B cell (primary cell): ENCODE results near the gene GATAD1. TPM values are rescaled to one million over a fixed set of nuclear protein-coding genes. Genes with fewer than 3 reads are reported as not detected.

Experiments used
- ATAC-seq: fragments of 200-7000 bp; cut with Tn5 transposase; one replicate; pipeline ENCODE4 v1.10.0; 2021; ENCODE audit warnings: low read depth, mild to moderate bottlenecking, moderate number of reproducible peaks, moderate library complexity
- CTCF ChIA-PET: fragments of 350-600 bp; sonication (Branson Sonifier 250); formaldehyde crosslinking; loops from one replicate; lab custom pipeline; 2021; ENCODE audit warnings: antibody characterized with exemption, inconsistent platforms; lab: Charles Lee
- POLR2A ChIA-PET: fragments of 350-600 bp; sonication (Branson Sonifier 250); formaldehyde crosslinking; loops from one replicate; lab custom pipeline; 2021; ENCODE audit warnings: antibody characterized with exemption; lab: Charles Lee
- DNase-seq: peaks from one replicate; pipeline ENCODE4 v3.0.0; 2013
- H2AFZ ChIP-seq: 2 replicates; pipeline ENCODE4 v1.6.1; 2012; ENCODE audit warnings: mild to moderate bottlenecking, low read depth, low read length; ENCODE audit not compliant: insufficient read depth, poor library complexity, severe bottlenecking
- H3K27ac ChIP-seq, 2 donors: 1 replicate in 1 of 2; 2 replicates in 1 of 2; pipeline ENCODE4 v1.5.1; 2012 to 2013; ENCODE audit warnings: low read length in 2 of 2, mild to moderate bottlenecking in 2 of 2, moderate library complexity in 1 of 2
- H3K27me3 ChIP-seq, 4 experiments: fragments of 200-600 bp in 1 of 4; sonication (generic) in 1 of 4; replicated peaks in 1 of 4; 1 replicate in 2 of 4; 2 replicates in 2 of 4; pipeline versions ENCODE4 v1.6.1 to v1.7.0; 2013 to 2016; ENCODE audit warnings: low read length in 3 of 4, mild to moderate bottlenecking in 2 of 4, mixed read lengths in 1 of 4, moderate library complexity in 1 of 4; ENCODE audit not compliant: insufficient read depth in 4 of 4, control insufficient read depth in 3 of 4; ENCODE audit errors: control extremely low read depth in 1 of 4
- H3K36me3 ChIP-seq, 2 experiments: replicated peaks in 1 of 2; 1 replicate in 1 of 2; 2 replicates in 1 of 2; pipeline versions ENCODE4 v1.6.1 to v1.7.1; 2013; ENCODE audit warnings: low read length in 1 of 2; ENCODE audit not compliant: insufficient read depth in 2 of 2, control insufficient read depth in 1 of 2; ENCODE audit errors: control extremely low read depth in 1 of 2, extremely low read depth in 1 of 2
- H3K4me1 ChIP-seq, 2 donors: fragments of 200-600 bp in 1 of 2; sonication (generic) in 1 of 2; 1 replicate in 1 of 2; 2 replicates in 1 of 2; pipeline versions ENCODE4 v1.5.1 to v1.6.1; 2013 to 2017; ENCODE audit warnings: low read length in 2 of 2; ENCODE audit not compliant: control insufficient read depth in 2 of 2, insufficient read depth in 2 of 2
- H3K4me2 ChIP-seq: replicated peaks from 2 replicates; pipeline ENCODE3; 2012; ENCODE audit warnings: mild to moderate bottlenecking, low read depth, low read length; ENCODE audit not compliant: poor library complexity, severe bottlenecking
- H3K4me3 ChIP-seq, 5 experiments: fragments of 200-600 bp in 1 of 5; sonication (generic) in 1 of 5; 1 replicate in 3 of 5; 2 replicates in 2 of 5; pipeline versions ENCODE4 v1.5.1 to v1.7.0; 2011 to 2016; ENCODE audit warnings: low read length in 4 of 5, mild to moderate bottlenecking in 4 of 5, low read depth in 2 of 5, control low read depth in 1 of 5, moderate library complexity in 1 of 5; ENCODE audit not compliant: insufficient read depth in 1 of 5; ENCODE audit errors: control extremely low read depth in 1 of 5, extremely low read depth in 1 of 5
- H3K79me2 ChIP-seq: fragments of 200-600 bp; sonication (generic); one replicate; pipeline ENCODE4 v1.6.0; 2016; ENCODE audit warnings: low read length; ENCODE audit not compliant: control insufficient read depth, insufficient read depth
- H3K9ac ChIP-seq: fragments of 200-600 bp; sonication (generic); 2 replicates; pipeline ENCODE4 v1.6.1; 2017; ENCODE audit warnings: mild to moderate bottlenecking, low read length, moderate library complexity
- H3K9me3 ChIP-seq, 3 donors: one replicate each; pipeline versions ENCODE4 v1.6.1 to v1.7.1; 2013; ENCODE audit warnings: low read length in 2 of 3; ENCODE audit not compliant: control insufficient read depth in 2 of 3, insufficient read depth in 1 of 3; ENCODE audit errors: control extremely low read depth in 1 of 3
- H4K20me1 ChIP-seq: 2 replicates; pipeline ENCODE4 v1.6.0; 2012; ENCODE audit warnings: mild to moderate bottlenecking, low read length; ENCODE audit not compliant: insufficient read depth, control insufficient read depth, poor library complexity, severe bottlenecking
- H3K27ac Mint-ChIP-seq: one replicate; pipeline ENCODE4 v1.8.0; 2021; ENCODE audit warnings: mixed read lengths
- H3K27me3 Mint-ChIP-seq: one replicate; pipeline ENCODE4 v1.8.0; 2021; ENCODE audit warnings: mixed read lengths
- H3K4me1 Mint-ChIP-seq: one replicate; pipeline ENCODE4 v1.8.0; 2021; ENCODE audit warnings: mixed read lengths
- H3K4me3 Mint-ChIP-seq: one replicate; pipeline ENCODE4 v1.8.0; 2021; ENCODE audit warnings: mixed read lengths
- H3K9me3 Mint-ChIP-seq: one replicate; pipeline ENCODE4 v1.8.0; 2022; ENCODE audit warnings: mixed read lengths; ENCODE audit not compliant: insufficient read depth
- CTCF ChIP-seq: fragments of 200-600 bp; IDR thresholded peaks from one replicate; pipeline ENCODE4 v1.8.0; 2022; ENCODE audit warnings: antibody characterized with exemption, mild to moderate bottlenecking
- EZH2 ChIP-seq: IDR thresholded peaks from 2 replicates; pipeline ENCODE4 v1.6.1; 2012; ENCODE audit warnings: borderline replicate concordance, low read depth, mild to moderate bottlenecking, moderate library complexity, low read length; ENCODE audit not compliant: insufficient read depth, poor library complexity, severe bottlenecking
- WGBS: methylation state at CpG from one replicate; pipeline ENCODE4 v1.1.5; 2013; ENCODE audit warnings: missing lambda C conversion rate; ENCODE audit not compliant: insufficient coverage; 5-methylcytosine and 5-hydroxymethylcytosine counted together
- intact Hi-C: fragments of 100-400 bp; cut with micrococcal nuclease; formaldehyde crosslinking; loops from one replicate; pipeline ENCODE4 v1.10.0; 2022
- polyA plus RNA-seq: library from polyadenylated mRNA; depleted of rRNA; stranded (reverse); fragments of >200 nt; gene quantifications from 2 replicates; pipeline ENCODE4 v1.2.3, GENCODE V29; 2012
- total RNA-seq, 2 donors: library from RNA; stranded (reverse); fragments of 120-200 nt in 1 of 2; gene quantifications; 1 replicate in 1 of 2; 2 replicates in 1 of 2; pipeline versions ENCODE4 v1.2.3 to v1.2.4, GENCODE V29; 2013 to 2022

Gene GATAD1
- total and polyA plus RNA-seq, 2 donors (not counting 1 experiment from before 2014, with no cell fraction given): 33.6 to 71.7 TPM

DNA sequence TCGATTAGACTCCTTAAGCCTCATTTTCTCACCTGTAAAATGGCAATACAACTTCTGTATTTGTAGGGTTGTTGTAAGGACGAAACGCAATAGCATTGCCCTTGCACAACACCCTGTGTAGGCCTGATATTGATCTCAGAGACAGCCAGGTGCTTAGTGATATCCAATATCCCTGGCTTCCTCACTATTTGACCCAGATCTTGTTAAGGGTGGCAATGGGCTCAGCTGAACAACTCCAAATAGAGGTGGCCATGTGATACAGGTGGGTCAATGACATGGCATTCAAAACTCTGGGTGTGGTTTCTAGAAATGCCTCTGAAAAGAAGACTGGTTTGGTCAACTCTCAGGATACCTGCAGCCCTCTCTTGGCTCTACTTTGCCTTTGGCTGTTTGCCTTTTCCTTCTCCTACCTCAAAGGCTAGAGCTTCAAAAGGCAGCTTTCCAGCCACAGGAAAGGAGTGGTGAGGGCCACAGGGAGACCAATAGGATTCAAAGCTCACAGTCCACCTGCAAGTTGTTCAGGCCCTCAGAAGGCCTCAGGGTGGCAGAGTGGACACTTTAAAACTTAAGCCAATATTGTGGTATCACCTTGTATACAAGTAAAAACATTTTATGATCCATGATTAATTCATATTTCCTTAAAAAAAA, 14.9 kb upstream of the GATAD1 start:
- no peak overlapping the region for H3K4me2 ChIP-seq
- H3K4me3 Mint-ChIP-seq: no peak overlapping the region
- intact Hi-C loops: no loop called here
- DNase-seq (no peak), ATAC-seq (no peak)
- no peaks in the 10 kb centered on the region for H3K27me3 ChIP-seq
- H3K36me3 ChIP-seq: no peaks in the 10 kb centered on the region
- H3K4me1 ChIP-seq: no peaks in the 10 kb centered on the region
- no peak overlapping the region for H3K27ac Mint-ChIP-seq
- H3K27me3 Mint-ChIP-seq: peaks cover 26% of the 10 kb centered on the region
- CTCF ChIA-PET: no interaction called here
- no peak for TF ChIP-seq CTCF
- no peak for TF ChIP-seq EZH2
- H4K20me1 ChIP-seq: no peaks in the 10 kb centered on the region
- H3K9me3 ChIP-seq: no peaks in the 10 kb centered on the region
- H3K9me3 Mint-ChIP-seq: no peaks in the 10 kb centered on the region
- H3K4me1 Mint-ChIP-seq: no peaks in the 10 kb centered on the region
- no peak overlapping the region for H3K9ac ChIP-seq
- no peak overlapping the region for H3K4me3 ChIP-seq
- no CpG with 5 or more reads among the region's 3 CpGs for WGBS
- no peak overlapping the region for H2AFZ ChIP-seq
- POLR2A ChIA-PET: no interaction called here
- H3K79me2 ChIP-seq: no peaks in the 10 kb centered on the region
- no peak overlapping the region for H3K27ac ChIP-seq

DNA sequence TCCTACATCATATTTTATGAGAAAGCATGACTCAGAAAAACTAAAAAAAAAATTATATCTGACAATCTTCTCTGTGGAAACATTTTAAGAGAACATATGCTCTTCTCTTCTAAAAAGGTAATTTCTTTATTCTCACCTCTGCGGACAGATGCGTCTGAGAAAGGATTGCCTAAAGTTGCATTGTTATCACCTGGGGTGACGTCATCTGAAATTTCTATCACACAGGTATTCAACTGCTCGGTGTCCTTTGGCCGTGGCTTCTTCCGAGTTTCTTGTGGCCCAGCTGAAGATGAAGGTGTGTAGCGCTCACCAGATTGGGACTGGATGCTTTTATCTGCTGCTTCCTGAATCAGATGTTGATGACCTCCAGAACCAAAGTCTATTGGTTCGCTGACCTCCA, 14.3 kb upstream of the GATAD1 start:
- no peak for ATAC-seq
- H3K79me2 ChIP-seq: no peaks in the 10 kb centered on the region
- ChIA-PET CTCF (interaction anchor here (0.6 kb wide), 1 partner anchor 10 kb away, joined by 3 read pairs; no protein-coding TSS in a partner anchor), POLR2A (no interaction called here)
- no peak overlapping the region for H2AFZ ChIP-seq
- TF ChIP-seq EZH2 (no peak), CTCF (no peak)
- intact Hi-C loops: no loop called here
- no peaks in the 10 kb centered on the region for H3K36me3 ChIP-seq
- H3K4me3 Mint-ChIP-seq: no peak overlapping the region
- H3K4me1 ChIP-seq: no peaks in the 10 kb centered on the region
- H4K20me1 ChIP-seq: no peaks in the 10 kb centered on the region
- H3K27me3 ChIP-seq: no peaks in the 10 kb centered on the region
- no peak overlapping the region for H3K9ac ChIP-seq
- H3K4me3 ChIP-seq: no peak overlapping the region
- WGBS: 98% methylated on average over 6 of the region's 8 CpGs
- no peaks in the 10 kb centered on the region for H3K9me3 Mint-ChIP-seq
- no peaks in the 10 kb centered on the region for H3K9me3 ChIP-seq
- H3K27ac Mint-ChIP-seq: no peak overlapping the region
- no peak for DNase-seq
- peaks cover 25% of the 10 kb centered on the region for H3K27me3 Mint-ChIP-seq
- no peaks in the 10 kb centered on the region for H3K4me1 Mint-ChIP-seq
- no peak overlapping the region for H3K27ac ChIP-seq
- H3K4me2 ChIP-seq: no peak overlapping the region
